Cardiac muscle cell (in vitro differentiated cells and primary cell): ENCODE measurements around the gene PRKCB. TPM values are rescaled to one million over a fixed set of nuclear protein-coding genes. Genes with fewer than 3 reads are reported as not detected.

Source experiments
- DNase-seq, 2 donors: peaks; one replicate each; pipeline versions ENCODE4 v3.0.0 to v3.0.0-alpha.2; 2010 to 2017; ENCODE audit warnings: low read depth in 1 of 2, low spot score in 1 of 2
- H3K27ac ChIP-seq: fragments of 200-600 bp; sonication (generic); 2 replicates; pipeline ENCODE4 v1.5.1; 2016
- H3K27me3 ChIP-seq: fragments of 200-600 bp; sonication (generic); 2 replicates; pipeline ENCODE4 v1.6.0; 2016; ENCODE audit warnings: control low read depth
- H3K36me3 ChIP-seq: fragments of 200-600 bp; sonication (generic); 2 replicates; pipeline ENCODE4 v1.5.1; 2016; ENCODE audit warnings: control low read depth
- H3K4me1 ChIP-seq: fragments of 200-600 bp; sonication (generic); 2 replicates; pipeline ENCODE4 v1.8.1; 2017; ENCODE audit warnings: low read depth, mild to moderate bottlenecking, mixed run types
- H3K4me3 ChIP-seq: fragments of 200-600 bp; sonication (generic); 2 replicates; pipeline ENCODE4 v1.5.1; 2016; ENCODE audit warnings: mild to moderate bottlenecking
- H3K9me3 ChIP-seq: fragments of 200-600 bp; sonication (generic); 2 replicates; pipeline ENCODE4 v1.5.1; 2017; ENCODE audit warnings: low read depth, mild to moderate bottlenecking, control low read depth
- CTCF ChIP-seq: IDR thresholded peaks from 2 replicates; pipeline ENCODE4 v1.5.1; 2012; ENCODE audit warnings: low read depth, mild to moderate bottlenecking, low read length
- polyA plus RNA-seq: library from polyadenylated mRNA; unstranded; fragments of >200 nt; fragmentation: Nextera tagmentation; extraction: Ambion mirVana; gene quantifications from 2 replicates; pipeline ENCODE4 v1.2.1, GENCODE V29; 2016
- total RNA-seq: library from RNA; depleted of rRNA; stranded (reverse); fragments of >200 nt; gene quantifications from 2 replicates; pipeline ENCODE4 v1.2.3, GENCODE V29; 2016

The PRKCB gene
- total and polyA plus RNA-seq, 2 experiments from 2014 or later = 0.66 to 1.5 TPM

- DNase-seq = no peak
- Histone ChIP-seq H3K4me1 (no peaks in the 10 kb centered on the region), H3K27ac (no peak overlapping the region), H3K36me3 (no peaks in the 10 kb centered on the region), H3K4me3 (no peak overlapping the region), H3K9me3 (no peaks in the 10 kb centered on the region), H3K27me3 (no peaks in the 10 kb centered on the region)
- no peak for TF ChIP-seq CTCF
These were observed 158.8 kb downstream of the PRKCB start for GRCh38 chr16:23994615-23995014.

GRCh38 chr16:23996258-23996955 lies 160.6 kb downstream of the PRKCB start:
- Histone ChIP-seq H3K4me3 (no peak overlapping the region), H3K4me1 (no peaks in the 10 kb centered on the region), H3K27me3 (no peaks in the 10 kb centered on the region), H3K36me3 (no peaks in the 10 kb centered on the region), H3K9me3 (no peaks in the 10 kb centered on the region), H3K27ac (no peak overlapping the region)
- no peak for DNase-seq
- no peak for TF ChIP-seq CTCF

DNA sequence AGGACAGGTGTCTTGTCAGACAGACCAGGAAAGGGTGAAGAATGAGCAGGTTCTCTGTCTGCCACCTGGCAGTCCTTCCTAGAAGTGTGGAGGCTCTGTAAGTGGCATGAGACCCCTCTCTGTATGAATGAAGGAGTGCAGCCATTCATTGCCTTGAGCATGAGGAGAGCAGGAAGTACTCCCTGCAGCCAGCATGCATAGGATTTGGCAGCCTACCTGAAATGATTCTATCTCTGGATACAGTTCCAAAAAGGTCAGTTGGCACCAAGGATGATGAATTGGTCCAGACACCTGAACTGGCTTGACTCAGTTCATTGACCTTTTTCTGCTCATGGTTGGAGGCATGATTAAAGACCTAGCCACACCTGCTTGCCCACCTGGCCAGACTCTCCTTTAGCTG lies 163.0 kb downstream of the PRKCB start:
- TF ChIP-seq CTCF = no peak
- H3K36me3 ChIP-seq = no peaks in the 10 kb centered on the region
- H3K27me3 ChIP-seq = no peaks in the 10 kb centered on the region
- no peak for DNase-seq
- no peaks in the 10 kb centered on the region for H3K9me3 ChIP-seq
- H3K27ac ChIP-seq = no peak overlapping the region
- H3K4me1 ChIP-seq = no peaks in the 10 kb centered on the region
- no peak overlapping the region for H3K4me3 ChIP-seq

DNA sequence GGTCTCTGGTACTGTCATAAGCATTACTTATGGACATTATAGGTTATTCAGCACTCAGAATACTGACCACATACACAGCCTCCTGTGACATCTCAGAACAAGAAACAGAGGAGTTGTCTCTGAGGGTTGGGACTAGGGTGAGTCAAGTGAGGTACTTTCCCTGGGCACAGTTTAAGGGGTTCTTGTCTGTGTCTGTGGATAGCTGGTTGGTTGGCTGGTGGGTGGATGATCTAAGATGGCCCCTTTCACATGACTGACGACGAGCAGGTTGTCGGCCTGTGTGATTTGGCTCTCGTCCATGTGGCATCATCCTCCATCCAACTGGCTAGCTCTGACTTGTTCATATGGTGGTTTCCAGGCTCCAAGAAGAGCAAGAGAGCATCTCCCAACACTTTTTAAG lies 163.9 kb downstream of the PRKCB start:
- no peak for DNase-seq
- Histone ChIP-seq H3K4me3 (no peak overlapping the region), H3K4me1 (no peaks in the 10 kb centered on the region), H3K36me3 (no peaks in the 10 kb centered on the region), H3K27me3 (no peaks in the 10 kb centered on the region), H3K27ac (no peak overlapping the region), H3K9me3 (no peaks in the 10 kb centered on the region)
- TF ChIP-seq CTCF = no peak

DNA sequence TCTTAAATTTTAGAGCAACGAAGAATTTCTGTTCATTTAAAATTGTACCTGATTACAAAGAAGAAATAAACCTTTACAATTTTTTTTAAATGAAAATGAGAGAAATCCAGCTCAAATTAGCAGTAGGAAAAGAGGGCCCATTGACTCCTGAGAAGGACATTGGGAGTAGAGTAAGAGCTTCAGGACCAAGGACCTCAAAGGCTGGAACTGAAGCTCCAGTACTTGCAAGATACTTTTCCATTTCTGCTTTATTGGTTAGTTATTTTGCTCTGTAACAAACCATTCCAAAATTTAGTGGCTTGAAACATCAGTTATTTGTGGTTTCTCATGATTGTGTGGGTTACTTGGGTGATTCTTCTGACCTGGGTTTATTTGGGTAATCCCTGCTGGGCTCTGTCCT lies 165.9 kb downstream of the PRKCB start:
- peak in 1 of 2 donors; percentile 5 for DNase-seq
- Histone ChIP-seq H3K4me3 (no peak overlapping the region), H3K36me3 (no peaks in the 10 kb centered on the region), H3K9me3 (no peaks in the 10 kb centered on the region), H3K4me1 (no peaks in the 10 kb centered on the region), H3K27ac (no peak overlapping the region), H3K27me3 (peaks cover 3% of the 10 kb centered on the region)
- TF ChIP-seq CTCF = no peak

DNA sequence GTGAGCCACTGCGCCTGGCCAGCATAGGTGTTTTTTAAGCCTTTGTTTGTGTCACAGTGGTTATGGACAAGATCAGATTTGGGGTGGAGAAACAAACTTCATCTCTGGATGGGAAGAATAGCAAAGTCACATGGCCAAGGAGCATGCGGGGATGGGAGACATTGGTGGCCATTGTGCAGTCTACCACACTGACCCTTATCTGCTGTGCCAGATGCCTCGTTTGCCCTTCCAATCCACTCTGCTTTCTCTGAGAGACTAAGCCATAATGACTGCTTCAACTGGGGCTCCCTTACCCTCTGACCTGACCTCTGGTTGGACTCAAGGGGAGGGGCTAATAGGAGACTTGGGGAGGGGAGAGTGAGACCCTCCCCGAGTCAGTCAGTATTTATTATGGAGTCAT lies 166.8 kb downstream of the PRKCB start:
- no peaks in the 10 kb centered on the region for H3K36me3 ChIP-seq
- no peak for DNase-seq
- H3K4me1 ChIP-seq = no peaks in the 10 kb centered on the region
- H3K4me3 ChIP-seq = no peak overlapping the region
- H3K9me3 ChIP-seq = no peaks in the 10 kb centered on the region
- peaks cover 3% of the 10 kb centered on the region for H3K27me3 ChIP-seq
- no peak for TF ChIP-seq CTCF
- H3K27ac ChIP-seq = no peak overlapping the region
